Pulmonary artery endothelial cell (primary cell): ENCODE measurements around the gene LIN54. TPM values are rescaled to one million over a fixed set of nuclear protein-coding genes. Genes with fewer than 3 reads are reported as not detected.
"Not testable (repeated sequence)": the region's sequence is repeated elsewhere in the genome, so short reads cannot be mapped to it uniquely, and the experiment has no call there.

Source experiments
- DNase-seq: peaks from one replicate; pipeline ENCODE4 v3.0.0-alpha.2; 2011; ENCODE audit warnings: low read depth, low spot score
- total RNA-seq: library from RNA; depleted of rRNA; stranded (reverse); fragments of >200 nt; gene quantifications from 2 replicates; pipeline ENCODE4 v1.2.3, GENCODE V29; 2014

Gene LIN54
- total RNA-seq, 1 donor from 2014 or later = 12.1 TPM

GRCh38 chr4:83012200-83012686 is 1.6 kb upstream of the LIN54 start:
- no peak for DNase-seq

GRCh38 chr4:83011689-83012199 is 1.1 kb upstream of the LIN54 start:
- DNase-seq = no peak

GRCh38 chr4:83010111-83010521 is 507 bp downstream of the LIN54 start:
- DNase-seq = no peak

- DNase-seq = no peak
These were observed 1.1 kb downstream of the LIN54 start for GRCh38 chr4:83009529-83009928.

- not testable (repeated sequence) for DNase-seq
These were observed 7.4 kb downstream of the LIN54 start for GRCh38 chr4:83003044-83003791.

- DNase-seq = no peak
These were observed 8.3 kb downstream of the LIN54 start for GRCh38 chr4:83002329-83002728.

GRCh38 chr4:82998898-82999297 is 11.7 kb downstream of the LIN54 start:
- DNase-seq = no peak

- DNase-seq = no peak
These were observed 15.8 kb downstream of the LIN54 start for GRCh38 chr4:82994834-82995233.

- no peak for DNase-seq
These were observed 20.8 kb downstream of the LIN54 start for GRCh38 chr4:82989575-82990429.

GRCh38 chr4:82988323-82988832 is 22.2 kb downstream of the LIN54 start:
- no peak for DNase-seq

- not testable (repeated sequence) for DNase-seq
These were observed 23.1 kb downstream of the LIN54 start for GRCh38 chr4:82987519-82987918.

GRCh38 chr4:82984459-82984858 is 26.2 kb downstream of the LIN54 start:
- no peak for DNase-seq

- no peak for DNase-seq
These were observed 27.2 kb downstream of the LIN54 start for GRCh38 chr4:82983444-82983843.

- no peak for DNase-seq
These were observed 29.5 kb downstream of the LIN54 start for GRCh38 chr4:82981138-82981537.

GRCh38 chr4:82975792-82976191 is 34.8 kb downstream of the LIN54 start:
- no peak for DNase-seq

- DNase-seq = no peak
These were observed 41.2 kb downstream of the LIN54 start for GRCh38 chr4:82969414-82969813.

GRCh38 chr4:82968972-82969371 is 41.7 kb downstream of the LIN54 start:
- no peak for DNase-seq

GRCh38 chr4:82965763-82966162 is 44.9 kb downstream of the LIN54 start:
- no peak for DNase-seq

- DNase-seq = no peak
These were observed 53.6 kb downstream of the LIN54 start for GRCh38 chr4:82957045-82957444.

GRCh38 chr4:82954212-82954611 is 56.4 kb downstream of the LIN54 start:
- DNase-seq = no peak

- DNase-seq = no peak
These were observed 59.4 kb downstream of the LIN54 start for GRCh38 chr4:82951196-82951595.

GRCh38 chr4:82948647-82949204 is 61.9 kb downstream of the LIN54 start:
- DNase-seq = peak; percentile 41
